Mucosa of gallbladder (tissue), 1 donor: Measurements from ENCODE around the gene PARP1. TPM values are rescaled to one million over a fixed set of nuclear protein-coding genes. Genes with fewer than 3 reads are reported as not detected.

Source experiments
- DNase-seq: peaks from one replicate; pipeline ENCODE4 v3.0.0-alpha.2; 2020; ENCODE audit warnings: low spot score
- total RNA-seq: library from RNA; stranded (reverse); gene quantifications from one replicate; pipeline ENCODE4 v1.2.1, GENCODE V29; 2021
- donor health status: DM: no; HTN: no; CAD: no.

Gene PARP1
- total RNA-seq, 1 donor from 2014 or later = 68.0 TPM

DNA sequence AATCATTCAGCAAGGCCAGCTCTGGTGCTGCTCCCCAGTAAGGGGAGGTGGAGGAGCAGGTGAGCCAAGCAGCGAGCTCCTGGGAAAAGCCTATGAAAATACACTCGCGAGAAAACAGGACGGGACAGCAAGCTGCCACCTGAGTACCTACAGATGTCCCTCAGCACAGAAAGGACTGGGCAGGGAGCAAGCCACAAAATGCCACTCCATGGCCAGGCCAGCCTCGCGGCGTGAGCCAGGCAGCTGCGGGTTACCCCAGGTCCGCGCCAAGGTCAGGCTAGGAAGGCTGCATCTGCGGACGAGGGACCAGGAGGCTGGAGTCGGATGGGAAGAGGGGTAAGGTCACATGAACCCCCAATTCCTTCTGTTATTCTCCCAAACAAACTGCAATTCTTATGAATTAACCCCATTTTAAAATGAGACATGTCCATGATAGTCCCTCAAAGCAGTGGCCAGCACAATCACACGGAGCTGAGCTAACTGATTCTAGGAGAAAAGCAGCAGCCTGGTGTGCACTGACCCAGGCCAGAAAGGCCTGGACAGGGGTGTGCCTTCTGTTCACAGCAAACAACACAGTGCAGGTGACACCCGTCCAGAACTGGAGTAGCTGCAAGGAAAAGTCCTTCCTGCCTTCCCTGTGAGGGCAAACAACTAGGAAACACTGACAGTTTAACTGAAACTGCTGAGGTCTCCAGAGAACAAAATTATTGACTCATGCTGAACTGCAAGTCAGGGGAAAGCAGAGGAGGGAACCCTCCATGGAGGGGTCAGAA lies 26.5 kb downstream of the PARP1 start:
- no peak for DNase-seq

- no peak for DNase-seq
Observed at GRCh38 chr1:226378071-226378470, 29.8 kb downstream of the PARP1 start.

GRCh38 chr1:226376300-226376699 lies 31.6 kb downstream of the PARP1 start:
- DNase-seq = no peak

GRCh38 chr1:226373376-226373775 lies 34.5 kb downstream of the PARP1 start:
- no peak for DNase-seq

DNA sequence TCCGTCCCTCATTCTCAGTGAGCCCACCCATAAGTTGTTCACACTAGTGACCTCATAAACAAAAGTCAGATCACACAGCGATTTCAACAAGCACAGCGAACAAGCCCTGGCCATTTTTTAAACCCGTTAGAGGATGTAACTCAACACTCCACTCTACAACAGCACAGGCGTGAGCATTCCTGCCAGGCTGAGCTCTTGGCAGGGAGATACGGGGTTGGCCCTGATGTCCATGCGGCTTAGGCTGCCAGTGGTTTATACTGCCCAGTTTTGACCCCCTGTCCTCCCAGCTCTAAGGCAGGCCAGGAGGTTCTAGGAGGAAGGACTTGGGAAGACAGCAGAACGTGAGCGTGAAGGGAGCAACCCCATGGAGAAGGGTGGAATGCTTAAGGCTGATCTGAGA lies 35.0 kb downstream of the PARP1 start:
- no peak for DNase-seq

DNA sequence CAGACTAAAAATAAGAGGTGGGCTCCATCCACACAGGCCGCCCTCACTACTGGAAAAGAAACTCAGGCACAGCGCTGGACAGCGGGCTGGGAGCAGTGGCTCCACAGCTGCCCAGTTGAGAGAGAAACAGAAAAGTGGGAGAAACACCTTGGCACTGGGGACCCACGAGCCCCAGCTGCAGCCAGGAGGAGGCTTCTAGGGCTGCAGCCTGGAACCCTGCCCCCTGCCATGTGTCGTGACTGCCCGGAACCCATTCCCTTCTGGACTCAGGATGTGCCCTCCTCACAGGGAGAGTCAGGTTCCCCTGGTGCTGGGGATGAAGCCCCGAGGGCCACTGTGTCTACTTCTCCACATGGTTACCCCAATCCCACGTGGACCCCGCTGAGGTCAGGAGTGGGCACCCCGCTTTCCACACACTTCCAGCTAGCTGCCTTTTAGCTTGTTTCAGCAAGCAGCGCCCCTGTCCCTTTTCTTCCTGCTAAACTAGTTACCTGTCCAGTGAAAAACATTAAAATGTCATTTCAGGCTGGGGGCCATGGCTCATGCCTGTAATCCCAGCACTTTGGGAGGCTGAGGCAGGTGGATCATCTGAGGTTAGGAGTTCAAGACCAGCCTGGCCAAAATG lies 35.9 kb downstream of the PARP1 start:
- DNase-seq = no peak

DNA sequence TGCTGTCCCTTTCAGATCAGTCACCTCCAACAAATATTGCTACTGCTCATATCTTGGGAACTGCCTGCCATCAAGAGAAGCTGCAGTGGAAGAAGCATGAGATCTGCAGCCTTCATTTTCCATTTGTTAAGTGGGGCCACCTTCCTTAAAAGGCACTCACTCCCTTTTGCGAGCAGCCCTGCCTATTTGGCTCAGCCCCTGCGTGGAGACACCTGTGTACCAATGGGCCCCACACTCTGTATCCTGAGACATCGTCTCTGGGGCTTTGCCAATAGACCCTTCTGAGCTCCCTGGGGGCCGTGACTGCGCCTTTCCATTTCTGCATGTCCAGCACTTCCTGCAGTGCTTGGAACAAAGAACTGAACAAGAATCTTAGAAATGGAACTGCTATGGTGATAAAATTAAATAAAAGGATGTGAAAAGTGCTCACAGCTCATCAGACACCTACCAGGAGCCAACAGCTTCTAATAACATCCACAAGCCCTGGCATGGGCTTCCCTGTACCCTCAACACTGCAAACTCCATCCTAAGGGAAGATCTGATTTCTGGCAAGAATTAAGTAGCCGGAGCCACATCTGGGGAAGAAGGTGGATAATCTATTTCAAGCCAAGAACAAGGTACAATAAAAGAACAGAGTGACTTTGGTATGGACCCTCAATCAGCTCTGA lies 36.7 kb downstream of the PARP1 start:
- DNase-seq = no peak

DNA sequence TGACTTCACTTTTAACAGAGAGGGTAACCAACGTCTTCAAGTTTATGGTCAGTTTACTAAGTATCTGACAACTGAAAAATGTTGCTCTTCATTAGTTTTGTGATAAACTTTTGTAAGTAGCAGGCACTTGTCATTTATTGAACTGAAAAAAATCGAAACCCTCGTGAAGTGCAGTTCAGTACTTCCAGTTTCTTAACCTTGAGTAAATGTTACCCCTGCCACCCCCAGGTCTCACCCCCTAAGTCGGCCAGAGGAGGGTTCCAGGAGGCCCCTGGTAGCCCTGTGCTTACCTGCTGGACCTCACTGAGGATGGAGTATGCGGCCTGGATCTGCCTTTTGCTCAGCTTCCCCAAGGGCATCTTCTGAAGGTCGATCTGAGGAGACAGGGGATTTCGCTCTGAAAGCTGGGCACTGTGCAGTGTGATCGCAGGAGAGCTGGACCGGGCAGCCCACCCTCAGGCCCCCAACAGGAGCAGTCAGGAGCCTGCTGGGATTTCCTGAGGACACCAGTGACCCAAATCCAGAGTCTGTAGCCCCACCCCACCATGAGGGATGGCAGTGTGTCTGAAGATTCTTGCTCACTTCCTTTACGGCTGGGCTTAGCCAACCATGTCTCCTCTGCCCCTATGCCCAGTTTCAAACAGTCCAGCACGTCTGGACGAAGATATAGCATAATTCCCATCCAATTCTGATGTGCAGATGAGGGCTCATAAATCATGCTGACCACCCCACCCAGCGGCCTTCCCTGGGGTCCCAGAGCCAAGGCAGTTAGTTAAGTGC lies 37.6 kb downstream of the PARP1 start:
- DNase-seq = no peak

GRCh38 chr1:226369110-226369509 lies 38.8 kb downstream of the PARP1 start:
- no peak for DNase-seq

DNA sequence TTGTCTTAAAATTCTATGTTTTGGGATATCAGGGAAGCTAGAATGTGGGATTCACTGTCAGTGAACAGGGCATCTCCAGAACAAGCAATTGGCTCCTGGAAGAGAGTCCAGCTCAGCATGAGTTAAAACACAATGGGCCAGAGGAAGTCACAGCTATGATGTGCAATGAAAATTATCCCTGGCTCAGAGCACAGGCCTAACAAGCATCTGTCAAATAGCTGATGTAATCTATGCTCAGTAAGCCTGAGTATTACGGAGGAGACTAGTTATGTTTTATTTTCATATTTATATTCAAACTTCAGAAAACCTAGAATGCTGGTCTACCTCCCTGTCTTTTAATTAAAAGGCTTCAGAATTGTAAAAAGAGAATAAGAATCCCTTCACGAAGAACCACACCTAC lies 41.6 kb downstream of the PARP1 start:
- DNase-seq = no peak

DNA sequence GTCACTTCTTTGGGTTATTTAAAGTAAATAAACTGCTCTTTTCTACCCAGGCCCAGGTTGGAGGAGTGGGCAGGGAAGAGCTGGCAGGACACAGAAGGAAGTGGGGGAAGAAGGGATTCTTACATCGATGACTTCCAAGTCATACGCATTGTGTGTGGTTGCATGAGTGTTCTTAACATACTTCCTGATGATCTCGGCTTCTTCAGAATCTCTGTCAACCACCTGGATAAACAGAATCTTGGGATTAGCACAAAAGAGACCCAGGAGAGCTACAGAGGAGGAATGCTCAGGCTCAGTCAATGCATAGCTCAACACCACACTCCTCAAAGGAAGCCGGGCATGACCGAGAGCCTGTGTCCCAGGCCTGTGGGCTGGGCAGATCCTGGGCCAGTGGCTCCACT lies 42.1 kb downstream of the PARP1 start:
- DNase-seq = no peak

DNA sequence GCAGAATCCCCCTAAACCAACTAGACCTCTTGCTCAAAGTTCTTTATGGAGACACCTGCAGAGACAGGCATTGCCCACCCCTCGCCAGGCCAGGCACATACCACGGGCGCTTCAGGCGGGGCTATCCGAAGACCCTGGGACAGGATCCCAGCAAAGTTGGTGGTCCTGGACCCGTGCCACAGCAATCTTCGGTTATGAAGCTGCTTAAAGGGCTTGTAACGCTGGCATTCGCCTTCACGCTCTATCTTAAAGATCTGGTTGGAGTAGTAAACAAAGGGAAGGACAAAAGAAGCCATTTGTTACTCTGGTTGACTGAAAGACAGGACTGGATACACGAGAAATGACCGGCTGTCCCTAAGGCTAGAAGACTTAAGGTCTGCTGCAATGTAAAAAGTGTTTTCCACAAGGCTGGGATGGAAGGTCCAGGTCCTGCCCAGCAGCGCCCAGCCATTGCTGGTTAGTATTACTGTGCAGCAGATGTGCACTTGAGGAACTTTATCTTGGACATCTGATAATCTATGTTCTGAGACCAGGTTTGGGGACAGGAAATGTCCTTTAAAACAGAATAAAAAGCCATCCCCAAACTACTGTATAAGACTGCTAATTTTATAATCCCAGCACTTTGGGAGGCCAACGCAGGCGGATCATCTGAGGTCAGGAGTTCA lies 42.9 kb downstream of the PARP1 start:
- no peak for DNase-seq

- no peak for DNase-seq
Observed at GRCh38 chr1:226364514-226364899, 43.4 kb downstream of the PARP1 start.

DNA sequence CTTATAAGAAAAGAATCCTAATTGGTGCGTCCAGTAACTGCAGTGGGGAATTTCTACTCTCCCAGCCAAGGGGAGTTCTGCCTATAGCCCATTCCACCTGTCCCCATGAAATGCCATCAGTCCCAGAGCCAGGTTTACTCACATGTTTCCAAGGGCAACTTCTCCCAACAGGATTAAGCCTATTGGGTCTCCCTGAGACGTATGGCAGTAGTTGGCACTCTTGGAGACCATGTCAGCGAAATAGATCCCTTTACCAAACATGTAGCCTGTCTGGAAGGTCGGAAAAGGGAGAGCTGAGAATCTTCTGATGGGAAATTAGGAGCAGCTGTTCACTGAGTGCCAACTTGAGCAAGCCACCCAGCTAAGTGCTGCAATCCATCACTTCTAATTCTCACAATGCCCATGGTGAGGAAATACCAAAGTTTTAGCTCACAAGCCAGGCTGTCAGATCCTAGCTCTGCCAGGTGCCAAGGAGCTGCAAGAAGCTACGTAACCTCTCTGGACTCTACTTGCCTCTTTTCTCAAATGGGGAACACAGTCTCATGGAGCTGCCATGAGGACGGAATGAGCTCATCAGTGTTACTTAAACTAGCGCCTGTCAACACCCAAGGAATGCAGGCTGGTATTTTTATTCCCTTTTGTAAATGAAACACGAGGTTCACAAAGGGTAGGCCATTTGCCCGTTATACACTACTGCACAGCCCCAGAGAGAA lies 43.9 kb downstream of the PARP1 start:
- DNase-seq = no peak

GRCh38 chr1:226362891-226363447 lies 44.9 kb downstream of the PARP1 start:
- no peak for DNase-seq

DNA sequence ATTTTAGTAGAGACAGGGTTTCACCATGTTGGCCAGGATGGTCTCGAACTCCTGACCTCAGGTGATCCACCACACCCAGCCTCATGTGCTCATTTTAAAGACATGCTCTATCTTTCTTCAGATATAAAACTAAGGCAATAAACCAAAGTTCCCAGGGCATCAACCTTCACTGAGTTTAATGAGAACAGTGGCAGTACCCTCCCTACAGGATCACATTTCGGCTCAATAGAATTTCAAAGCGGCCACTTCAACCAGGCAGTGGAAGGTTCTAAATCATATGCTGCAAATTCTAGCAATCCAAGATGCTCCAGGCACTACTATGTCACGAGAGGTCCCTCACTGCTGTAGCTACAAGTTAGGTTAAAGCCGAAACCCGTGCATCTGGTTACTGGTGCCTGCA lies 45.5 kb downstream of the PARP1 start:
- DNase-seq = no peak

DNA sequence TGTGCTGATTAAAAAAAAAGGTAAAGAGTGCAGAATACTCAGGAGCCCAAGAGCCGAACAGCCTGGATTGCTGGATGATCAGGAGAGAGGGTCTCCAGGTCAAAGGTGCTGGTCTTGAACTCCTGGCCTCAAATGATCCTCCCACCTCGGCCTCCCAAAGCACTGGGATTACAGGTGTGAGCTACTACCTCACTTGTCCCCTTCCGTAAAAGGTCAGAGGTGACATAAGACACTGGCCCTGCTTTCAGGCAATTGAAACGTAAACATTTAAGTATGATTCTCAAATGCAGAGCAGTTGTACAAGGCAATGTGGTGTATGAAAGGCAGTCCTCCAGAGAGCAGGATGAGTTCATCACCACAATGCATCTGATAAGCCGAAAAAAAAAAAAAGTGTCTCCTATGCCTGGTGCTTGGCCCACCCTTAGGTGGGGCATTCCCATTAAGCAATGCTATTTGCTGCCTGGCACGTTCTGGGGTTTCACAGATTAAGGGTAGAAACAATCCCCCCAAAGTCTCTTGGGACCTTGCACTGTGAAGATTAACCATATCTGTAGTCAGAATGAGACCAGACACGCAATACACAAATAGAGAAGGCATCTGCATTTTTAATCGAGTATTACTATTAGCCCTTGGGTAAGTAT lies 47.7 kb downstream of the PARP1 start:
- no peak for DNase-seq

DNA sequence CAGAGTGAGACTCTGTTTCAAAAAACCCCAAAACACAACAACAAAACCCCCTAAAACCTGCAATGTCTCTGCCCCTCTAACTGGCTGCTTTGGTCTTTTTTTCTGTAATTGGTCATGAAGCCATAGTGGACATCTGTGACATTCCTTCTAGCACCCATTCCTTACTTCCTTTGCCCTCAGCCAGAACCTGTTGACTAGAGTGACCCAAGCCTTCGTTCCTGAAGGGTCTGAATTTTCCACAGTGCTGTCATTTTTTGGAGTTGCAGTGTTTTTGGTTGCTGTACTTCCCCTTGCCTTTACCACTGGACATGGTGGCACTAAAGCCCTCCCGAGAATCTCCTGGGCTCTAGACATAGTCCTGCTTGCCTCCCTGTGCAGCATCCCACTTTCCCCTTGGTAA lies 50.5 kb downstream of the PARP1 start:
- DNase-seq = no peak

GRCh38 chr1:226355669-226356551 lies 52.0 kb downstream of the PARP1 start:
- DNase-seq = no peak
